ENCODE results near the gene RSAD2.
"Not testable (repeated sequence)": the region's sequence is repeated elsewhere in the genome, so short reads cannot be mapped to it uniquely, and the experiment has no call there.

The RSAD2 gene, protein sequence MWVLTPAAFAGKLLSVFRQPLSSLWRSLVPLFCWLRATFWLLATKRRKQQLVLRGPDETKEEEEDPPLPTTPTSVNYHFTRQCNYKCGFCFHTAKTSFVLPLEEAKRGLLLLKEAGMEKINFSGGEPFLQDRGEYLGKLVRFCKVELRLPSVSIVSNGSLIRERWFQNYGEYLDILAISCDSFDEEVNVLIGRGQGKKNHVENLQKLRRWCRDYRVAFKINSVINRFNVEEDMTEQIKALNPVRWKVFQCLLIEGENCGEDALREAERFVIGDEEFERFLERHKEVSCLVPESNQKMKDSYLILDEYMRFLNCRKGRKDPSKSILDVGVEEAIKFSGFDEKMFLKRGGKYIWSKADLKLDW

GRCh38 chr2:6877402-6878304 lies at the start of gene RSAD2:
Gene RSAD2, plus strand, starts transcription at chr2:6877777. Its CDS starts 24 bp downstream, at chr2:6877801.
- DNase-seq = peak; percentile 14

- no peak for DNase-seq
These were observed 49.3 kb upstream of the RSAD2 start for GRCh38 chr2:6828299-6828584.

GRCh38 chr2:6831229-6831628 lies 46.3 kb upstream of the RSAD2 start:
- no peak for DNase-seq

DNA sequence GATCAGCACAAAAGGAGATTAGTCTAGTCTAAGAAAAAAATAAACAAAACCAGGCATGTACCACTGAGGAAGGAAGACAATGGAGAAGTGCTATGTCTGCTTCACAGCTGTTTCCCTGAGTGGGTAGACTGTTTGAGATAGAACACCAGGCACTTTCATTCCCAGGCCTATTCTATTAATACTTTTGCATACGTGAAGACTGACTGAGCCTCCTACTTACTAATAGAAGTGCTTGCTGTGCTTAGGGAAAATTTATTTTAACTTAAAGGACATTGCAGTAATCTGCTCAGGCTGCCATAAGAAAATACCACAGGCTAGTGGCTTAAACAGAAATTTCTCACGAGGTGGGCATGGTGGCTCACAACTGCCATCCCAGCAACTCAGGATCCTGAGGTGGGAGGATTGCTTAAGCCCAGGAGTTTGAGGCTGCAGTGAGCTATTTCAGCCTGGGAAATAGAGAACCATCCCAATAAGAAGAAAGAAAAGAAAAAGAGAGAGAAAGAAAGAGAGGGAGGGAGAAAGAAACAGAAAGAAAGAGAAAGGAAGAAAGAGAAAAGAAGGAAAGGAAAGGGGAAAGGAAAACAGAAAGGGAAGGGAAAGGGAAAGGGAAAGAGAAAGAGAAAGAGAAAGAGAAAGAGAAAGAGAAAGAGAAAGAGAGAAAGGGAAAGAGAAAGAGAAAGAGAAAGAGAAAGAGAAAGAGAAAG lies 44.8 kb upstream of the RSAD2 start:
- no peak for DNase-seq

DNA sequence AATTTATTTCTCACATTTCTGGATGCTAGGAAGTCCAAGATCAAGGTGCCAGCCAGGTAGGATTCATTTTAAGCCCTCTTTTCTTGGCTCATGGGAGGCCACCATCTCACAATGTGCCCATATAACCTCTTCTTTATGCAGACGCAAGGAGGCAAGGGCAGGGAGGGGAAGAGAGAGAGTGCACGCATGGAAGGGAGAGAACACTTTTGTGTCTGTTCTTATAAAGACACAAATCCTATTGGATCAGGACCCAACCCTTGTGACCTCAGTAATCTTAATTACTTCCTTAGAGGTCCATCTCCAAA lies 44.3 kb upstream of the RSAD2 start:
- DNase-seq = no peak

DNA sequence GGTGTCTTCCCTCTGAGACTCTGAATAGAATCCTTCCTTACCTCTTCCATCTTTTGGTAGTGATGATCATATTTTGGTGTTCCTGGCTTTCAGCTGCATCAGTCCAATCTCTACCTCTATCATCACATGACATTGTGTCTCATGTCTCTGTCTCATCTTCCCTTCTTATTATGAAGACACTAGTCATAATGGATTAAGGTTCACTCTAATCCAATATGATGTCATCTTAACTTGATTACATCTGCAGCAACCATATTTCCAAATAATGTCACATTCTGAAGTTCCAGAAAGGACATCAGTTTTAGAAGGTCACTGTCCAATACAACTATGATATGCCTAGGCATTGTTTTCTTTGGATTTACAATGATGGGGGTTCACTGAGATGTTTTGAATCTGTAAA lies 43.4 kb upstream of the RSAD2 start:
- DNase-seq = no peak

DNA sequence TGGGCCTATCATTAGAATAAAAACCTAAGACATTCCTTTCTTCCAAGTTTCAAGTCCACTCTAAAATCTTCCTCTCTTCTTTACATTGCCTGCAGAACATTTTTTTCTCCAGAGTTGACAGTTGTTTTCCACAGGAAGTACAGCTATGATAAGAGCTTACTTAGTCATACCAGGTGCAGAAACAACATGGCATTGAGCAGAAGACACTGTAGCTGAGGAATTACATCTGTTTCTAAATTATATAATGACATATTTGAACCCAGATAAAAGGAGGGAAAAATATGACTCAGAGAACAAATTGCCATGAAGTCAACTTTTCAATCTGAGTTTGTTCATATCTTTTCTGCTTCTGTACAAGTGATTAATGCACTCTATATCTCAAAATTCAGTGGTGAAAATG lies 42.1 kb upstream of the RSAD2 start:
- no peak for DNase-seq

DNA sequence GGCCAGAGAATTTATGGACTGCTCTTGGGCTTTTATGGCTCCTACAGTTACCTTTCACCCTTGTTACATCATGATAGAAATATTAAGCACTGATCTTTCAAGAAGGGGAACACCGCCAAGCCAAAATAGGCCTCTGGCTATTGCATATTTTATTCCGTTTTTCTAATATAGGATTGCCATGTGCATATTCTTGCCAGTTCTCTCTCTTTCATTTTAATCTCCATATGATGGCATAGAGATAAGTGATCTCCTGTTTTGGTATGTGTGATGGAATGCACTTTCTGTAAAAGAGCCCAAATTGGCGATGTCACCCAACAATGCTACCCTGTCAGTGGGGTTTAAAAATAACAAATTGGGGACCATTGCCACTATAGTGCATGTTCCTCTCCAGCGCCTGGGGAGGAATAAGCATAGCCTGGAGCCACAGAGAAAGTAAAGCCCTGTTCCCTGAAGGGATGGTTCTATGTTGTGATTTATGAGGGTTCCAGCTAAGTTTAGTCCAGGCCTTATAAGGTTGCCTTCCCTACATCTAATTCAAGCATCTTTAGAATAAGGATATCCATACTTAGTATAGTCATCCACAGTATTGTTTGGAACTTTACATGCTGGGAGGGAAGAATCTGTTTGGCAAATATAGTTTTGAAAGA lies 38.8 kb upstream of the RSAD2 start:
- DNase-seq = no peak

- DNase-seq = no peak
These were observed 35.9 kb upstream of the RSAD2 start for GRCh38 chr2:6841537-6842287.

DNA sequence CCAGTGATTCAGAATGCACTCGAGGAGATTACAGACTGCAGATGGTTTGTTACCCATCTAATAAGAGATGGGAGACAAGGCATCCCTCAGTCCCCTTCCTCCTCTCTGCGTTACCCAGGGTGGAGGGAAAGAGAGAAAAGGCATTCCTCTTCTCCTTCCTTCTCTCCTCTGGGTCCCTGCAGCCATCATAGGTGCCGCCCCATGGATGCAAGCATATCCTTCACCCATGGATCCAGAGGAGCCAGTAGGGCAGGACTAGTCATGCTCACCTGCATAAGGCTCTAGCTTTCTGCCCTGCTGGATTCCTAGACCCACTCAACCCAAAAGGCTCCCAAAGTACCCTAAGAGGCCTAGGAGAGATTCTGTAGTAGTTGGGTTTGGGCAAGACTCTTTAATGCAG lies 32.3 kb upstream of the RSAD2 start:
- no peak for DNase-seq

DNA sequence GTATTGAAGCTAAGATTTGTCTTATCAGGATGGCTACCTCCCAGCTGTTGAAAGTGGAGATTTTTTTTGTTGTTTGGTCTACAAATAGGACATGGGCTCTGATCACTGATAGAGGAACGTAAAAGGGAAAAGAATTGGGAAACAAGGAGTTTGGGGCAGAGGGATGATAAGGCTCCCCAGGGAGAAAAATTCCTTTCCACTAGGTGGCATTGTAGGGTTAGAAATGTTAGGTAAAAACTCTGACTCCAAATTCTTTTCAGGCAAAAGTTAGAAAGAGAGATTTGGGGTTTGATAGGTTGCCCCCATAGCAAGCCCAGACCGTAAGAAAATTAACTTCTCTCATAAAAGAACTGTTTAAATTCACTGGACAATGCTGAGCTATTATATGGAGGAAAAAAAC lies 31.7 kb upstream of the RSAD2 start:
- DNase-seq = no peak

- DNase-seq = no peak
These were observed 31.0 kb upstream of the RSAD2 start for GRCh38 chr2:6846540-6846939.

GRCh38 chr2:6846967-6847681 lies 30.5 kb upstream of the RSAD2 start:
- no peak for DNase-seq

DNA sequence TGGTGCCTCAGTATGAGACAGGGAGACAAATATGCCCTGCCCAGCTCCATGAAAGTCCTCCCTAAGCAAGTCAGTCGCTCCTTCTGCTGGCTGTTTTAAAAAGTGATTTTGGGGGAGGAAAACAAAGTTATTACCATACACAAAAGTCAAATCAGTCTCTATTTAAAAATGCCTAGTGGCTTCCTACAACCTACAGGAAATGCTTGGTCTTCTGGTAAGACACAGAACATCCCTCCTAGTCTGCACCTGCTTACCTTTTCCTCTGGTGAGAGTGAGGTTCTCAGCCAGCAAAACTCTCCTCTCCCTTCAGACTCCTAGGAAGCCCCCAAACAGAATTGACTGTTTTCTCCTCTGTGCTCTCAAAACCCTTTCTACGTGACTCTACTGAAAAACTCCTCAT lies 25.4 kb upstream of the RSAD2 start:
- no peak for DNase-seq

GRCh38 chr2:6854416-6854815 lies 23.2 kb upstream of the RSAD2 start:
- no peak for DNase-seq

DNA sequence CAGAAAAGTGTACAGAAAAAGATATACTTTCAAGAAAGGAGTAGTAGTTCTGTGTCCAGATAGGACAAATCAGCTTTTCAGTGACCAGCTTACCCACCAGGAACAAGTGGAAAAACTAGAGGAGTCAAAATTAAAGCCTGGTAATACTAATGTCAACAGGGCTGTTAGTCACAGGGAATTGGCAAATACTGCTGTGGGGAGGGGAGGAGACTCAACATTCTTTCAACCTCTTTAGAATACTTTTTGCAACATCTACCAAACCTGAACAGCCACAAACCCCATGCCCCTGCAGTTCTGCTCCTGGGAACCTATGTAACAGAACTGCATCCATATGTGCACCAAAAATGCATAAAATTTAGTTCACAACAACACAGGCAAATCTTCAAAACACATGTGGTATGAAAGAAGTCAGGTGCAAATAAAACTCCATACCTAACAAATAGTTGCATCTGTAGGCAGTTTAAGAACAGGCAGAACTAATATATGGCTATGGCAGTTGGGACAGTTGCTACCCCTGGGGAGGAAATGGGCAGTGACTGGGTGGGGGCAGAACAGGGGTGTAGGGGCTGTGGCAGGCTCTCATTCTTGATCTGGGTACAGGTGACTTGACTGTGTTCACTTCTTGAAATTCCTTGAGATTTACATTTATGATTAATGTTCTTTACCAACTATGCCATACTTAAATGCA lies 21.6 kb upstream of the RSAD2 start:
- no peak for DNase-seq

GRCh38 chr2:6856548-6856920 lies 21.0 kb upstream of the RSAD2 start:
- no peak for DNase-seq

DNA sequence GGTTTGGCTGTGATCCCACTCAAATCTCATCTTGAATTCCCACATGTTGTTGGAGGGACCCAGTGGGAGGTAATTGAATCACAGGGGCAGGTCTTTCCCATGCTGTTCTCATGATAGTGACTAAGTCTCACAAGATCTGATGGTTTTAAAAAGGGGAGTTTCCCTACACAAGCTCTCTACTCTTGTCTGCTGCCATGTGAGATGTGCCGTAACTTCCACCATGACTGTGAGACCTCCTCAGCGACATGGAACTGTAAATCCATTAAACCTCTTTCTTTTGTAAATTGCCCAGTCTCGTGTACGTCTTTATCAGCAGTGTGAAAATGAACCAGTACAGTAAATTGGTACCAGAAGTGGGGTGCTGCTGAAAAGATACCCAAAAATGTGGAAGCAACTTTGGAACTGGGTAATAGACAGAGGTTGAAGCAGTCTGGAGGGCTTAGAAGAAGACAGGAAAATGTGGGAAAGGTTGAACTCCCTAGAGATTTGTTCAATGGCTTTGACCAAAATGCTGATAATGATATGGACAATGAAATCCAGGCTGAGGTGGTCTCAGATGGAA lies 19.0 kb upstream of the RSAD2 start:
- not testable (repeated sequence) for DNase-seq

DNA sequence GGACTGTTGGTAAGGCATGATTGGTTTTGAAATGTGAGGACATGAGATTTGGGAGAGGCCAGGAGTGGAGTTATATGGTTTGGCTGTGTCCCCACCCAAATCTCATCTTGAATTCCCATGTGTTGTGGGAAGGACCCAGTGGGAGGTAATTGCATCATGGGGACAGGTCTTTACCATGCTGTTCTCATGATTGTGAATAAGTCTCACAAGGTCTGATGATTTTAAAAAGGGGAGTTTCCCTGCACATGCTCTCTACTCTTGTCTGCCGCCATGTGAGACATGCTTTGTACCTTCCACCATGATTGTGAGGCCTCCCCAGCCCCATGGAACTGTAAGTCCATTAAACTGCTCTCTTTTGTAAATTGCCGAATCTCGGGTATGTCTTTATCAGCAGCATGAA lies 17.3 kb upstream of the RSAD2 start:
- DNase-seq = no peak

DNA sequence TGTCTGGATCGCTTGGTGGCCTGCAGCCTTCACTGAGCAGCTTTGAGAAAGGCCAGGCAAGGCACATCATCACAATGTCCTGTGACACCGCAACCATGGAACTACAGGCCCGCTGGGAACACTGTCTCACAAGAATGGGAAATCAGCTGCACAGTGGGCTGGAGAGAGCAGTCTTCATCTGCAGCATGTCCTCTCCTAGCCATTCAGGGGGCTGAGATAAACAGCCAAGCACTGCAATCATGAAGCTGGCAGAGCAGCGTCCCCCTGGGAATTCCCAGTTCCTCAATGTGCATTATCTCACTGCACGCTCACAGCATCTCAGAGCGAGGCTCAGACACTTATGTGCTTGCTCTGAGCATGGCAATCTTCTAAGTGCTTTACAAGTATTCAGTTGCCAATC lies 13.8 kb upstream of the RSAD2 start:
- DNase-seq = no peak

GRCh38 chr2:6864231-6864754 lies 13.3 kb upstream of the RSAD2 start:
- DNase-seq = no peak

Measured in GDM1 (cell line).